Nephron (organoid): ENCODE measurements around the gene SIGLEC8.

Experiments
- H3K27ac Mint-ChIP-seq, 3 experiments: 2 replicates each; pipeline ENCODE4 v1.8.0; 2020; ENCODE audit warnings: mixed read lengths in 3 of 3, mild to moderate bottlenecking in 2 of 3, moderate library complexity in 1 of 3
- H3K27me3 Mint-ChIP-seq: 2 replicates; pipeline ENCODE4 v1.8.0; 2021; ENCODE audit warnings: low read depth, mild to moderate bottlenecking, moderate library complexity, mixed read lengths
- H3K36me3 Mint-ChIP-seq: 2 replicates; pipeline ENCODE4 v1.8.0; 2020; ENCODE audit warnings: low read depth, mixed read lengths
- H3K4me1 Mint-ChIP-seq: 2 replicates; pipeline ENCODE4 v1.8.0; 2020; ENCODE audit warnings: mixed read lengths
- H3K4me3 Mint-ChIP-seq, 3 experiments: 2 replicates each; pipeline ENCODE4 v1.8.0; 2020; ENCODE audit warnings: mild to moderate bottlenecking in 3 of 3, mixed read lengths in 3 of 3, moderate library complexity in 2 of 3
- H3K9me3 Mint-ChIP-seq: 2 replicates; pipeline ENCODE4 v1.8.0; 2020; ENCODE audit warnings: mixed read lengths
- CTCF ChIP-seq, 3 experiments: fragments of 200-600 bp; sonication (generic); IDR thresholded peaks; one replicate each; pipeline ENCODE4 v1.5.0; 2021; ENCODE audit warnings: antibody characterized with exemption in 3 of 3; ENCODE audit not compliant: unreplicated experiment in 3 of 3

SIGLEC8 gene

DNA sequence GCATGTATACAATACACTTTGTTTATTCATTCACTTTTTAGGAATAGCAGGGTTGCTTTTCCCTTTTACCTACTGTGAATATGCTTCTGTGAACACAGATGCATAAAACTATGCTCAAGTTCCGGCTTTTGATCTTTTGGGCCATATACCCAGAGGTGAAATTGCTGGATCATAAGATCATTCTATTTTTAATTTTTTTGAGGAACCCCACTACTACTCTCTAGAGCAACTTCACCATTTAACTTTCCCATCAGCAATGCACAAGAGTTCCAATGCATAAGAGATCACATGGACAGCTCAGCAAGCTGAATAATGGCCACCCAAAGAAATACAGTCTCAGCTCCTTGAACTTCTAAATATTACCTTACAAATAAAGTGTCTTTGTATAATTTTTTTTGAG lies 23.8 kb downstream of the SIGLEC8 start:
- H3K27ac Mint-ChIP-seq = no peak overlapping the region
- no peaks in the 10 kb centered on the region for H3K4me1 Mint-ChIP-seq
- no peaks in the 10 kb centered on the region for H3K9me3 Mint-ChIP-seq
- no peak overlapping the region for H3K4me3 Mint-ChIP-seq
- TF ChIP-seq CTCF (IDR thresholded peaks at IDR 0.05; ENCODE audit: unreplicated experiment in 3 of 3) = no peak
- H3K36me3 Mint-ChIP-seq = no peaks in the 10 kb centered on the region
- H3K27me3 Mint-ChIP-seq = peaks cover 15% of the 10 kb centered on the region

DNA sequence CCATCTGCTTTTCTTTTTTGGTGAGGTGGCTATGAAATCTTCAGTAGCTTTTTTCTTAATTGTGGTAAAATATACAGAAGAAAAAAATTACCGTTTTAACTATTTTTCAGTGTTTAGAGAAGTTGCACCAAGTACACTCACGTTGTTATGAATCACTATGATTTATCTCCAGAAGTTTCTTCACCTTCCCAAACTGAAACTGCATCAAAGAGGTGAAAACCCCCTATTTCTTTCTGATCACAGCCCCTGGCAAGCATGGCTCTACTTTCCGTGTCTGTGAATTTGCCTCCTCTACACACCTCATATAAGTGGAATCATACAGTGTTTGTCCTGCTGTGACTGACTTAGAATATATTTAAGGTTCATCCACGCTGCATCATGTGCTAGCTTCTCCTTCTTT lies 25.2 kb downstream of the SIGLEC8 start:
- no peaks in the 10 kb centered on the region for H3K36me3 Mint-ChIP-seq
- TF ChIP-seq CTCF (IDR thresholded peaks at IDR 0.05; ENCODE audit: unreplicated experiment in 3 of 3) = no peak
- H3K27ac Mint-ChIP-seq = no peak overlapping the region
- H3K4me3 Mint-ChIP-seq = no peak overlapping the region
- H3K27me3 Mint-ChIP-seq = peaks cover 13% of the 10 kb centered on the region
- no peaks in the 10 kb centered on the region for H3K9me3 Mint-ChIP-seq
- H3K4me1 Mint-ChIP-seq = no peaks in the 10 kb centered on the region

DNA sequence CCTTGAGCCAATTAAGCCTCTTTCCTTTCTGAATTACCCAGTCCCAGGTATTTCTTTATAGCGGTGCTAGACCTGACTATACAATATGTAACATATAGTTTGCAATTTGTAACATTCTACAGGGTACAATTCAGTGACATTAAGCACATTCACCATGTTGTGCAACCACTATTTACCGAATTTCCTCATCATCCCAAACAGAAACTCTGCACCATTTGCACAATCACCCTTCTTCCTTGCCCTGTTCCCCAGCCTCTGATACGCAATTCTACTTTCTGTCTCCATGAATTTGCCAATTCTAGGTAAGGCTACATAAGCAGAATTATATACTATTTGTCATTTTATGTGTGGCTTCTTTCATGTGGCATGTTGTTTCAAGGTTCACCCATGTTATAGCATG lies 27.1 kb downstream of the SIGLEC8 start:
- no peaks in the 10 kb centered on the region for H3K4me1 Mint-ChIP-seq
- H3K9me3 Mint-ChIP-seq = no peaks in the 10 kb centered on the region

GRCh38 chr19:51430221-51430620 lies 28.0 kb downstream of the SIGLEC8 start:
- Mint-ChIP-seq H3K36me3 (no peaks in the 10 kb centered on the region), H3K27me3 (peaks cover 15% of the 10 kb centered on the region), H3K27ac (no peak overlapping the region), H3K4me3 (no peak overlapping the region), H3K4me1 (no peaks in the 10 kb centered on the region), H3K9me3 (no peaks in the 10 kb centered on the region)
- no peak for TF ChIP-seq CTCF (IDR thresholded peaks at IDR 0.05; ENCODE audit: unreplicated experiment in 3 of 3)

More for the DNA sequence above, 27.1 kb downstream of the SIGLEC8 start:
- no peak overlapping the region for H3K27ac Mint-ChIP-seq
- H3K27me3 Mint-ChIP-seq = peaks cover 19% of the 10 kb centered on the region
- H3K4me3 Mint-ChIP-seq = no peak overlapping the region
- no peak for TF ChIP-seq CTCF (IDR thresholded peaks at IDR 0.05; ENCODE audit: unreplicated experiment in 3 of 3)
- no peaks in the 10 kb centered on the region for H3K36me3 Mint-ChIP-seq

- H3K4me3 Mint-ChIP-seq = no peak overlapping the region
- no peaks in the 10 kb centered on the region for H3K9me3 Mint-ChIP-seq
- no peaks in the 10 kb centered on the region for H3K4me1 Mint-ChIP-seq
- H3K27ac Mint-ChIP-seq = no peak overlapping the region
- no peaks in the 10 kb centered on the region for H3K36me3 Mint-ChIP-seq
- peaks cover 23% of the 10 kb centered on the region for H3K27me3 Mint-ChIP-seq
- TF ChIP-seq CTCF (IDR thresholded peaks at IDR 0.05; ENCODE audit: unreplicated experiment in 3 of 3) = no peak
These were observed 31.1 kb downstream of the SIGLEC8 start for GRCh38 chr19:51427201-51427600.

DNA sequence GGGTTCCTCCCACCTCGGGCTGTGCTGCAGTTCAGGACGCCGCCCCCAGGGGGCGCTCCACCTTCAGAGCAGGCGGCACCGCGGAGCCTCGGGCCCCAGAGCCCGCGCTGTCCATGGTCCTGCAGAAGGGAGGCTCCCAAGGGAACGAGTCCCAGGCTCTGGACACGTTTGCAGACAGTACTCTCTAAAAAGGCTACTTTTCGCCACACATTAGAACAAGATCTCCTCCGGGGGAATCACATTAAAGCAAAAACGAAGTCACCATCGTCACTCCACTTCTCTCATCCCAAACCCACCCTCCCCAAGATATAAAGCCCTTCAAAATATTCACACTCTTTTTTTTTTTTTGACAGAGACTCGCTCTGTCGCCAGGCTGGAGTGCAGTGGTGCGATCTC lies 36.2 kb downstream of the SIGLEC8 start:
- Mint-ChIP-seq H3K9me3 (no peaks in the 10 kb centered on the region), H3K4me3 (no peak overlapping the region)

More for the DNA sequence above, 36.2 kb downstream of the SIGLEC8 start:
- Mint-ChIP-seq H3K27me3 (peaks cover 31% of the 10 kb centered on the region), H3K27ac (no peak overlapping the region), H3K4me1 (no peaks in the 10 kb centered on the region), H3K36me3 (no peaks in the 10 kb centered on the region)
- peak; percentile 97 to 98 (median 97) for TF ChIP-seq CTCF (IDR thresholded peaks at IDR 0.05; ENCODE audit: unreplicated experiment in 3 of 3)
